HG03045 (cell line): ENCODE results near the gene LLGL1.

Source experiments
- ATAC-seq: cut with Tn5 transposase; IDR thresholded peaks from one replicate; pipeline ENCODE4 v1.9.1; 2021; ENCODE audit warnings: mild to moderate bottlenecking, moderate library complexity; ENCODE audit not compliant: unreplicated experiment

Gene LLGL1

DNA sequence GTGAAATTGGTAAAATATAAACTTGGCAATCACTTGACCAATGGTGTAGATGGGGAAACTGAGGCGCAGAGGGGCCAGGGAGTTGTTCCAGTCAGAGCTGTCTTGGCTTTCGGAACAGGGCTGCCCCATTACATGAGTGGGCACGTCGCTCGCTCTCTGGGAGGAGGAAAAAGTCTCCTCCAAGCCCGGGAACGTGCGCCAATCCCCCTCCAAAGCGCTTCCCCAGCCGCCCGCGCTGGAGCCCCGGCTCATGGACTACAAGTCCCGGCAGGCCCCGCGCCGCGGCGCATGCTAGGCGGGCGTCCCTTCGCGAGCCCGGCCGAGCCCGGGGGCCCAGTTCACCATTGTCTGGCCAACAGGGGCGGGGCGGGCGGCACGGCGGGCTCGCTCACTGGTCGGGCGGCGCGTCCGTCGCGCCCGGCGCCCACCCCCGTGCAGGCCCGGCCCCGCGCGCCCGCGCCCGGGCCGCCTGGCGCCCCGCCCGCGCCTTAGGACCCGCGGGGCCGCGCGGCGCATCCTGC, at the start of gene LLGL1:
Gene LLGL1, plus strand, starts transcription at position 515 of the 521 bp plus-strand sequence. CDS start 48 bp downstream, outside the sequence.
- peak; percentile 83 for ATAC-seq

DNA sequence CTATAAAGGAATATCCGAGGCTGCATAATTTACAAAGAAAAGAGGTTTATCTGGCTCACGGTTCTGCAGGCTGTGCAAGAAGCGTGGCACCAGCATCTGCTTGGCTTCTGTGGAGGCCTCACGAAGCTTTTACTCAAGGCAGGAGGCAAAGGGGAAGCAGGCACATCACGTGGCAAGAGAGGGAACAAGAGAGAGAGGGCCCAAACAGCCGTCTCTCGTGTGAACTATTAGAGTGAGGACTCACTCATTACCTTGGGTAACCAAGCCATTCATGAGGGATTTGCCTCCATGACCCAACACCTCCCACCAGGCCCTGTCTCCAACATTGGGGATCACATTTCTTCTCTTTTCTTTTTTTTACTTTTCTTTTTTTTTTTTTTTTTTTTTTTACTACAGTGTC, 49.3 kb upstream of the LLGL1 start:
- ATAC-seq: no peak

DNA sequence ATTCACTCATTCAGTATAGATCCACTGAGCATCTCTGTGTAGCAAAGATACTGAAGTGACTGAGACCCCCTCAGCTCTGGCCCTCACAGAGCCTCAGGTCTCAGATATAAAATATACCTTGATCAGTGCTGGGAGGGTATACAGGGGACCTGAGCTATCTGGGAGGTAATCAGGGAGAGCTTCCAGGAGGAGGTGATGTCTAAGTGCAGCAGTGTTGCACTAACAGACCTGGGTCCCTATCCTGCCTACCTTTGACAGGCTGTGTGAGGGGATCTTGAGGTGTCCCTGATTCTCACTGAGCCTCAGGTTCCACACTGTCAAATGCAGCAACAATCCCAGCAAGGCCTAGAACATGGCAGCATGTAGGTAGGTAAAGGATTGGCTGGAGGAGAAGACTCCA, 48.3 kb upstream of the LLGL1 start:
- no peak for ATAC-seq

DNA sequence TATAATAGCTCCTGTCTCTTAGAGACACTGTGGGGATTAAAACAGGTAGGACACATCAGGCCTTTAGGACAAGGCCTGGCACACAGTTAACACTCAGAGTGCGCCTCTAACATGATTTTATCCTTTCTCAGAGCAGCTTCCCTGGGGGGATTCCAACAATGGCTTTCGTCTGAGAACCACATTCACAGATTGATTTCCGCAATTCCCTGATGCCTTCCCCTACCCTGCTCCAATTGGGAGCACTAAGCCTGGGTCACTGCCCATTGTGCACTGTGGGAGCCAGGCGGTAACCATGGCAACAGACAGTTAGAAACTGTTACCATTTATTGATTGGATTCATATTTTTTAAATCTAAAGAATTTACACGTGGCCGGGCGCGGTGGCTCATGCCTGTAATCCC, 47.7 kb upstream of the LLGL1 start:
- no peak for ATAC-seq

DNA sequence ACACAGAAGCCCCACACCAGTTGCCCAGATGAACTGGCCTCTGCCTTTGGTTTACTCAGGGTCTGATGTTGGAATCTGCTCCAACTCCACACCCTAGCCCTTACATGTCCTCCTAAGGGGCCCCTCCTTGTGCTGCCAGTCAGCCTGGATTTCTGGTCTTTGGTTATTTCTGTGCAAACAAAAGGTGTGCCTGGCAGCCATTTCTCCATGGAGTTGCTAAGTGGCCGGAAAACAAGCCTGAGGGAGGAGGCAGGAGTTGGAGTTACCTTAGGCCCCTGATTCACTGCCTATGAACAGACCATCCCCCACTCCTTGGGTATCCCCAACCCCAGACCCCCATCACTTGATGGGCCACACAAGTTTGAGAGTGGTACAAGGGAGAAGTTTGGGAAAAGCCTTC, 46.2 kb upstream of the LLGL1 start:
- ATAC-seq: no peak

DNA sequence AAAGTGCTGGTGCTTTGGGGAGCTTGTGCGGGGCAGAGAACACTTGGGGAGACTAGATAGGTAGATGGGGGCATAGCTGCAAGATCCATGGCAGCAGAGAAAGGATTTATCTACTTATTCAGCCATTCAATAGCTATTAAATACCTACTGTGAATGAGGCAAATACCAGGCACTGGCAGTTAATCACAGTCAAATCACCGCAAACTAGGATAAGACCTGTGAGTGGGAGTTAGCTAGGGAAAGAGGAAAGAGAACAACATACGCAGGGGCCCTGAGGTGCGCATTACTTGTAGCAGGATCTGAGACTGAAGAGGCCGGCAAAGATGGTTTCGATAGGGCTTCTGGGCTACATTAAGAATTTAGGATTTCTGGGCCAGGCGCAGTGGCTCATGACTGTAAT, 45.6 kb upstream of the LLGL1 start:
- ATAC-seq: no peak

DNA sequence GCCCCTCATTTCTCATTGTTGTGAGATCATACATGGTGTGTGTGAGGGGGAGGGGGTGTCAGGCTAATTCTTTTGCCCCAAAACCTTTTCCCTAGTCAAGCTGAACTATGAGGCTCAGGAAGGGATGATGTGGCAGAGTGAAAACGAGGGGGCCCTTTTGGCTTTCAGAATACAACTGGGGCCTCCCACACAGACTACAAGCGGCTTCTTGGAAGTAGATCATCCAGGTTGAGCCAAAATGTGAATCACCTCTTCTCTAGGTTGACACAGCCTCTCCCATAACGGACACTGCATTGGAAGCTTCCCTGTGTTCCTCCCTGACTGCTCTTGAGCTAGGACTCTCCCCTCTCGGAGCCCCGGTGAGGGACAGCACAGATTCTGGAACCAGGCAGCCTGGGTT, 44.1 kb upstream of the LLGL1 start:
- no peak for ATAC-seq

DNA sequence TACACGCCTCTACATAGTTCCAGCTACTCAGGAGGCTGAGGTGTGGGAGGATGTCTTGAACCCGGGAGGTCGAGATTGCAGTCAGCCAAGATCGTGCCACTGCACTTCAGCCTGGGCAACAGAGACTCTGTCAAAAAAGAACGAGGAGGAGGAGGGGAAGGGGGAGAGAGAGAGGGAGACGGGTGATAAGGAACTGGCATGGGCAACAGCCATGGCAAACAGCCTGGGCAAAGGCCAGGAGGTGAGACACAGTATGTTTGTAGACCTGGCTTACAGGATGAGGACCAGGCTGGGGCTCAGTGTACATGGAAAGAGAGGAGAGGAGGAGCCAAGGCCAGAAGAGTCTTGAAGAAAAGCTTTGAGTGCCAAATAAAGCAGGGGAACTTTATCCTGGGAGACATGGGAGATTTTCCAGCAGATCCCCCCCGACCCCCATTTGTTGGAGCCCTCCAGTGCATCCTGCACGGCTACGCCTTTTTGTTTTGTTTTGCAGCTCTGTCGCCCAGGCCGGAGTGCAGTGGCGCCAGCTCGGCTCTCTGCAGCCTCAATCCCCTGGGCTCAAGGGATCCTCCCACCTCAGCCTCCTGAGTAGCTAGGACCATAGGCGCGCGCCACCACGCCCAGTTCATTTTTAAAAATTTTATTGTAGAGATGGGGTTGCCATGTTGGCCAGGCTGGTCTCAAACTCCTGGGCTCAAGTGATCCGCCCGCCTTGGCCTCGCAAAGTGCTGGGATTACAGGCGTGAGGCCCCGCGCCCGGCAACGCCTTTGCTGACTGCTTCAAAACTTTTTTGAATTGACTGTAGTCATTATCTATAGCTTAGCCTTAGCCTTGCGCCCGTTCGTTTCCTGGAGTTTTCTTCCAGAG, 43.1 kb upstream of the LLGL1 start:
- ATAC-seq: no peak

DNA sequence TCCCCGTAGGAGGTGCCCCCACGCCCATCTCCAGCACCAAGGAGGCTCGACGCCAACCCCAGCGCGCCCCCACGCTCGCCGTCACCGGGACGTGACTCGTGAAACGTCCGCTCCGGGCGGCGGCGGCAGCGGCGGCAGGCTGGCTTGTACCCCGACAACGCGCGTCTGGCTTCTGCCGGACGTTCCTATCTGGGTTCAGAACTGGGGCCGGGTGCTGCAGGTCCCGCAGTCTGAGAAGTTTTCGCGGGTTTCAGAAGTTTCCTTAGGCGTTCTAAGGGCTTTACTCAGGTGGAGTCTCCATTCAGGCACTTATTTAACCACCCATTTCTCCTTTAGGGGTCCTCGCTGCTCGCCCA, 42.5 kb upstream of the LLGL1 start:
- peak; percentile 34 for ATAC-seq

DNA sequence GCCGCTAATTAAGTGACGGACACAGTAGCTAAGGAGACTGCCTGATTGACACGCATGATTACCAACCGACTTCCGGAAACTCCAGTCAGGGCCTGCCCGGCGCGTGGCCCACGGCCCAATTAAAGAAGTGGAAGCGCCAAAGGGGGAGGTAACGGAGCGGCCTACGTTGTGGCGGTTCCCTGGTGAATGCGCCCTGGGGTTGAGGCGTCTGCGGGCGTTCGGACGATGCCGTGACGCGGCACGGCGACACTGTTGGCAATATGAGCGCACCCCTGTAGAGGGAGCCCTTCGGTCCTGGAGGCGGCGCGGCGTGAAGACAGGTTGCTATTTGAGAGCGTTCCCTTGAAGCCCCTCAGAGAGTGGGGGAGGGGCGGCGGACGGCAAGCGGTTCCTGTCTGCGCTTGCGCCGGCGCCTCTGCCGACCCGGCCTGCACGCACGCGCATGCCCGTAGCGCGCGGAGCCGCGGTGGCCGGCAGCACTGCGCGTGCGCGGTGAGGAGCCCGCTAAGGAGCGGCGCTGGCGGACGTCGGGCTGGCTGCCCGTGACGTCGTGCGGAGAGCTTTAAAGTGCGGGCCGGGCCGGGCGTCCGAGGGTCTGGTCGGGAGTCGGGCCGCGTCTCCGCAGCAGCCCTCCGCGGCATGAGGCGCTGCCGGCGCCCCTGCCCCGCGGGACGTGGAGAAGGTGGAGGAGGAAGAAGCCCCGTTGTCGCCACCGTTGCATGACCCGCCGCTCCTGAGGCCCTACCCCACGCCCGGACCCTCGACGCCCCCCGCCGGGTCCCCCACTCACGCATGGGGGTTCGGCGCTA, 41.9 kb upstream of the LLGL1 start, which contains the start of gene ALKBH5:
Gene ALKBH5, plus strand, starts transcription at position 495 of the 809 bp plus-strand sequence. CDS start 416 bp downstream, outside the sequence.
- peak; percentile 78 for ATAC-seq

DNA sequence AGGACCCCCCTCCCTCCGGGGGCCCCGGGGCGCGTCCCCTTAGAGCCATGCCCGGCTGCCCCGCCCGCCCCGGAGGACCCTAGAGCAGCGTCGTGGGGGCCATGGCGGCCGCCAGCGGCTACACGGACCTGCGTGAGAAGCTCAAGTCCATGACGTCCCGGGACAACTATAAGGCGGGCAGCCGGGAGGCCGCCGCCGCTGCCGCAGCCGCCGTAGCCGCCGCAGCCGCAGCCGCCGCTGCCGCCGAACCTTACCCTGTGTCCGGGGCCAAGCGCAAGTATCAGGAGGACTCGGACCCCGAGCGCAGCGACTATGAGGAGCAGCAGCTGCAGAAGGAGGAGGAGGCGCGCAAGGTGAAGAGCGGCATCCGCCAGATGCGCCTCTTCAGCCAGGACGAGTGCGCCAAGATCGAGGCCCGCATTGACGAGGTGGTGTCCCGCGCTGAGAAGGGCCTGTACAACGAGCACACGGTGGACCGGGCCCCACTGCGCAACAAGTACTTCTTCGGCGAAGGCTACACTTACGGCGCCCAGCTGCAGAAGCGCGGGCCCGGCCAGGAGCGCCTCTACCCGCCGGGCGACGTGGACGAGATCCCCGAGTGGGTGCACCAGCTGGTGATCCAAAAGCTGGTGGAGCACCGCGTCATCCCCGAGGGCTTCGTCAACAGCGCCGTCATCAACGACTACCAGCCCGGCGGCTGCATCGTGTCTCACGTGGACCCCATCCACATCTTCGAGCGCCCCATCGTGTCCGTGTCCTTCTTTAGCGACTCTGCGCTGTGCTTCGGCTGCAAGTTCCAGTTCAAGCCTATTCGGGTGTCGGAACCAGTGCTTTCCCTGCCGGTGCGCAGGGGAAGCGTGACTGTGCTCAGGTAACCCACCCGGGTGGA, 41.0 kb upstream of the LLGL1 start:
- peak; percentile 13 for ATAC-seq

DNA sequence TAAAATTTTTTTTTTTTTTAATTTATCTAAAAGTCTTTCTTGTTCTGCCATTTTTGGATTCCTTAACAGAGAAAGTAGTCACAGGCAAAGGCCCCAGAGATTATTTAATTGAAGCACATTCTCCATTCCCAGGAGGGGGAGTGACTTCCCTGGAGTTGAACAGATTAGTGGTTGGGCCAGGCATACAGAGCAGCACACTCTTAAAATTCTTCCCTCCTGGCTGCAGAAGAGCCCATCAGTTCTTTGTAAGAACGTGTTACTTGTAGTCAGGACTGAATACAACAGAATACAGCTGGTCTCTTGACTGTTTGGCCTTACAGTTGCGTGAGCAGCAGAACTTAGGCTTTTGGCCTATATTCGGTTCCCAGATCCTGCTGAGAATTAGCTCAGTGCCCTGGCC, 40.0 kb upstream of the LLGL1 start:
- no peak for ATAC-seq

DNA sequence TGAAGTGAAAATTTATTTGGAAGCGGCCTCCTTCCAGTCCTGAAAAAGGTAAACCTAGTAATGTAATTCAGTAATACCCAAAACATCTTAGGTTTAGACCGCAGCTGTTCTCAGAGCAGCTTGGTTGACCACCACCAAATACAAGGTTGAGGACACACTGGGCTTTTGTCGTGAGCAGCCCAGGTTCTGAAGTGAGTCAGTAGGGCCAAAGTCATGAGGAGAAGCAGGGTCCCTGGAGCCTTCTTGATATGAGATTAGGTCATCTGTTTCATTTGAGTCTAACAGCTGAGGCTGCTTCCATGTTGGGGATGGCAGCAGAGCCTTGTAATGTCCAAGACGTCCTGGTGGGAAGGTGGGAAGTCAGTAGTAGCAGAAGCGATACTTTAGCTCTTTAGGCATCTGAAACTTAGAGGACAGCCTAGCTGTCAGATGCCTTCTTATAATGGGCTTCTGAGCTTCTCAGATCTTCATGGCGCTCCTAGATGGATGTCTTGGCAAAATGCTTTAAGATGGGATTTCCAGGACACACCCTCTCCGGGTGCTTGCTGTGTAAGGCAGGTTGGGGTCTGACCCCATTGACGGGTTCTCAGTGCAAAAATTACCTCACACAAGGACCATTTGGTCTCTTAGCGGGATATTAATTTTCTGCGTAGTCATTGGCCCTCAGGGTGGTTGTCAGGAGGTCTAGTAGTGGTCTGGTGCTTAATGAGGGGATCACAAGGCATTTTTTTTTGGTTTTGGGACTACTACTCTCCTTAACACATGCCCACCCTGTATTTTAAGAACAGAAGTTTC, 39.4 kb upstream of the LLGL1 start:
- no peak for ATAC-seq

DNA sequence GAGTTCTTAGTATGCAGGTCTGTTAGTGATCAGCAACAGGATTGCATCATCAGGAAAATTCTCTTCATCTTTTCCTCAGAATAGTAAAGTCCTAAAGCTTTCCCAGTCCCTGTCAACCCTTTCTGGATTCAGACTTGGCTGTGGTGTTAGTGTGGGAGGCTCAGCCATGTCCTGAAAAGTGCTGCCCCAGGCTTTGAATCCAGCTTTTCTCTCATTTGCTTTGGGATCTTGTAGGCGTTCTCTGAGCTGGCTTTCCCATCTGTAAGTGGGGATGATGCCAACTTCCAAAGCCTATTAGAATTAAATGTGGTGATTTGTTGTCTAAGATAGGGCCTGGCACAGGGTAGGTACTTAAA, 38.8 kb upstream of the LLGL1 start:
- ATAC-seq: no peak

DNA sequence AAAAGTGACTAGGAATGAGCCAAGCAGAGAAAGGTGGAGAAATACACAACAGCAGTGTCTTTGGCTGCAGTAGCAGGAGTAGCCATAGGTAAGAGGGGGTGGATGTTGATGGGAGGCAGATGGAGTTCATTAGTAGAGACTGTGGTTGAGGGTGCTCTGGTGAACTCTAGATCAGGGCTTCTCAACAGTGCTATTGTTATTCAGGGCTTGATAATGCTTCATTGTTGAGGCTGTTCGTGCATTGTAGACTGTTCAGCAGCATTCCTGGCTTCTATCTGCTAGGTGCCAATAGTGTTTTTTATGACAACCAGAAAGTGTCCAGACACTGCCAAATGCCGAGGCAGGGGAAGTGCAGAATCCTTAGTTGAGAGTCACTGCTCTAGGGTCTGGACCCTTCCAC, 38.2 kb upstream of the LLGL1 start:
- ATAC-seq: no peak

DNA sequence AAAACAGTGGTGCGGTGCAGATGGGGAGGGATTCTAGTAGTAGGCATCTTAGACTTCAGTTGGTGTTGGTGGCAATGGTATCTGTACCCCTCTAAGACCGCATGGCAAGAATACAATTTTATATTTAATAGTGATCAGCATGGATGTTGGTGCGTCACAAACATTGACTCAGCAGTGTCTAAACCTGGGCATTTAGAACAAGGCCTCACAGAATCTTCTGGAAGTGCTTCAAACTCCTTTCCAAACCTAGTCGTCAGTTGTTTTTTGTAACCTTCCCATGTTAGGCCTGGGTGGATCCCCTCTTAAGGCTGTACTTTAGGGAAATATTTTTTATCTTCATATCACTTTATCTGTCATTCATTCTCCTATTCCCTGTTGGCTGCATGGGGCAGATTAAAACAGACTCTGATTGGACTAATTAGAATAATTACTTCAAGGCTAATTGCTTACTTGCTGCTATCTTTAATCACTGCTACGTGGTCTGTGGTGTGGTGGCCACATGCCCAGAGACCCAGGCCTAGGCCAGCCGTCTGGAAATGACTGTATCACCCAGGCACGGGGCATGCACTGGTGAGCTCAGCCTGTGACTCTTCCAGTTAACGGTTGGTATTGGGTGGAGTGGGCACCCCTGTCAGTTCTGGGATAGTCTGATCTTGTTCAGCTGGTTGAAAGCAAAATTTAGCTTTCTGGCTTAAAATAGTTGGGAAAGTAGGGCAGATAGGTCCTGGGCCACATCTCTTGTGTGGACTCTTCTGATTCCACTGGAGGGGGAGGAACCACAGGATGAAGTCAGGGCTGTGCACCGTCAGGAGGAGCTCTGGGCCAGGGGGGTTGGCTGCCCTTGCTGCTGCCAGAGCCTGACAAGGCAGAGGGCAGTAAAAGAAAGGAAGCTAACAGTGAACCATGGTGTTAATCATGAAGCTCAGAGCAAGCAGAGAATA, 37.3 kb upstream of the LLGL1 start:
- ATAC-seq: no peak

DNA sequence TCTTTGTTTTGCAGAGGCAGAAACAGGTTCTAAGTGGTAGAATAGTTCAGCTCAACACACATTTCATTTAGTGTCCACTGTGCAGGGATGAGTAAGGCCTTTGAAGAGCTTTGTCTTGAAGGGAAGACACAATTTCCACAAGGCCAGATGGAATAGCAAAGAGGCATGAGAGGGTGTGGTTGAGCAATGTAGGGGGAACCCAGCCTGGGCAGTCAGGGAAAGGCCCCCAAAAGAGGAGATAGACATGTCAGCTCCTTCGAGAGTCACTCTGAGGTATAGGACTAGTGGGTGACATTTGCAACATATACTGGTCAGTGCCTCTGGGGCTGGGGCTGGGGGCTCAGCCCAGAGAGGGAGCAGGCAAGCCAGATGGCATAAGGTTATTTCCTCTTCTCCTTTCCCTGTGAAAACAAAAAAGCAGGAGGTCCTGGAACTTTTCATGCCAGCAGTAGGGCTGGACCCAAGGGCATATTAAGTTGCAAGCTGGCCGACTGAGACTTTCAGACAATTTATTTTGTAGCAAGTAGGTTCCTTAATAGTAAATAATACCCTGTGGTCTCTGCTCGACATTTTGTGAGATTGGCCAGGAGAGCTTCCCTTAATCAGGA, 34.7 kb upstream of the LLGL1 start:
- no peak for ATAC-seq

DNA sequence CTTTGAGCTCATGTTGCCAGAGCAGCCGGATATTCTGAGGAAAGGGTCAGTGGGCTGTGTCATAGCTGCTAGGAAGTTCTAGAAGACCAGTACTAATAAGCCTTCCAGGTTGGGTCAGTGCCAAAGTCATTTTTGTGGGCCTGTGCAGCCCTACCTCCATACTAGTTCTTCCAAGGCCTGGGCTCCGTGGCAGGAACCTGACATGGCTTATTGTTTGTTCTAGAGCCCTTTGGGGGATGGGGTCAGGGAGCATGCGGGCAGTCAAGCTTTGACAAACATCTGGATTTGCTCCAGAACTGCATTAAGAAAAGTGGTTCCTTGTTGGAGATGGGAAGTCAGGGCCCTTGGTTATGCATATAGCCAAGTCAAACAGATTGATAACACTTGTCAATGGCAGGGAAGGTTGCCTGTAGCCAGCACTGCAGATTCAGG, 34.2 kb upstream of the LLGL1 start:
- no peak for ATAC-seq

DNA sequence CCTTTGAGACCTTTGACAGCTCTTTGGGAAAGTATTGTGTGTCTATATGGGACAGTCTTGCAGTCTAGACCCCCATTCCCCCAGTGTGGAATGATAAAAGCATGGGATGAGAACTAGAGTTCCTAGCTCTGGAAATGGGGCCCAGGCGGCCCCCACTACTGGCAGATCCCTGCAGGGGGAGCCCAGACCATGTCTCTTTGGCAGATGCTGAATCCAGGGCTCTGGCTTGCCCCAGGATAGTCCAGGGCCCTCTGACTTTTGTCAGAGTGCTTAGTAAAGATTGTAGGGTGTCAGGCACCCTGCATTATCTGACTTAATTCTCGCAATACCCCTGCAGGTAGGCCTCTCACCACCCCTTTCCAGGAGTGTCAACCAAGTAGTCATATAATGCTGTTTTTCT, 33.5 kb upstream of the LLGL1 start:
- no peak for ATAC-seq
